GM12878 (cell line): ENCODE data around the gene H2BK1.

Experiments used
- NR2C1 ChIP-seq: fragments of 450-650 bp; IDR thresholded peaks from 2 replicates; pipeline ENCODE4 v1.6.1; 2017; ENCODE audit warnings: antibody characterized with exemption, mild to moderate bottlenecking, moderate library complexity
- RAD21 ChIP-seq: IDR thresholded peaks from 2 replicates; pipeline ENCODE4 v1.6.1; 2011; ENCODE audit warnings: mild to moderate bottlenecking, low read depth, low read length, moderate library complexity; ENCODE audit not compliant: insufficient read depth

DNA sequence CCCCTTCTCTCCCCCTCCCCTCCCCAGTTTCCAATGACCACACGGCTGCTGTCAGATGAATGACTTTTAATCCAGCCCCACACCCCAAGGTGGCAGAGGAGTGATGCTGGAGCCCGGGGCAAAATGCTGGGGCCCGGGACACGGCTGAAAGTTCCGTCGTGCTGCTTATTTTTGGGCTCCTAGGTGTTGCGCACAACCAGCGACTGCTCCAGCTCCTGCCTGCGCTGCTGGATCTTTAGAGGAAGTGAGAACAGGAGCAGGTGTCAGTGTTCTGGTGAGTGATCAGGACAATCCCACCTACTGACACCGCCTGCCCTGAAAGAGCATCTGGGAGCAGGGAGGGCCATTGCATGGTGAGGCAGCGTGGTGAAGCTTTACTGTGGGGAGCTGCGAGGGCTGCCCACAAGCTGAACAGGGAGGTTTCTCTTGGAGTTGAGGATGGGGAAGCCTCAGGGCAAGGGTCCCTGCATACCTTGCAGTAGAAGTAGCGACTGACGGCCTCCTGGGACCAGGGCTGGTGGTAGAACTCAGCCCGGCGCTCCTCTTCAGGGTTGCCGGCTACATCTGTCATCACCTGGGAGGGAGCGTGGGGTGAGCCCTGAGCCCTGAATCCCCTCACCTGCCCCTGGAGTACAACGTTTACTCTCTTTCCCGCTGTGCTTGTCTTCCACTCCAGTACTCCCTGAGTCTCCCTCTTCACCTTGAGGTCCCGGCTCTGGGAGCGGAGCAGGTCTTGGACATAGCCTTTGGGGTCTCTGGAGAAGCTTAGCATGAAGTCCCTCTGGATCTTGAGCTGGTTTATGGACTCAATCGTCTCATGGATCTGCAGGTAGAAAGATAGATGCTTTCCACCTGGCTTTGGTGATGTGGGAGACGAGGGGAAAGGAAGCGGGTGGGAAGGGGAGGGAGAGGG is 28.9 kb upstream of the H2BK1 start:
- TF ChIP-seq RAD21 (no peak), NR2C1 (no peak)
